GM04504 (cell line): Measurements from ENCODE around the gene DND1.
A peak's percentile ranks its signal among the peaks of the same experiment; 100 is the strongest.
"Not testable (repeated sequence)": the region's sequence is repeated elsewhere in the genome, so short reads cannot be mapped to it uniquely, and the experiment has no call there.

Source experiments
- DNase-seq: peaks from one replicate; pipeline ENCODE4 v3.0.0-alpha.2; 2012; ENCODE audit warnings: low read depth

Gene DND1

GRCh38 chr5:140672455-140673186 is 755 bp downstream of the DND1 start:
- no peak for DNase-seq

- no peak for DNase-seq
Observed at GRCh38 chr5:140671472-140672125, 1.8 kb downstream of the DND1 start.

- DNase-seq = not testable (repeated sequence)
Observed at GRCh38 chr5:140671035-140671434, 2.3 kb downstream of the DND1 start.

GRCh38 chr5:140664359-140665119 is 8.8 kb downstream of the DND1 start, which contains the start of gene WDR55:
TSS of gene WDR55 (plus strand) at chr5:140664904. CDS start at chr5:140664913, 9 bp downstream.
- DNase-seq = peak; percentile 81

- no peak for DNase-seq
Observed at GRCh38 chr5:140664030-140664358, 9.4 kb downstream of the DND1 start.

- not testable (repeated sequence) for DNase-seq
Observed at GRCh38 chr5:140660371-140660770, 13.0 kb downstream of the DND1 start.

- no peak for DNase-seq
Observed at GRCh38 chr5:140658870-140659269, 14.5 kb downstream of the DND1 start.

- DNase-seq = no peak
Observed at GRCh38 chr5:140647042-140647419, 26.3 kb downstream of the DND1 start.

GRCh38 chr5:140642718-140643117 is 30.7 kb downstream of the DND1 start:
- peak; percentile 62 for DNase-seq

- DNase-seq = no peak
Observed at GRCh38 chr5:140641716-140642115, 31.7 kb downstream of the DND1 start.

- DNase-seq = peak; percentile 92
Observed at GRCh38 chr5:140639148-140639981, 34.0 kb downstream of the DND1 start, which contains the start of gene TMCO6. TSS of gene TMCO6 (plus strand) at chr5:140639451. CDS start at chr5:140639528, 77 bp downstream.

GRCh38 chr5:140638898-140639147 is 34.6 kb downstream of the DND1 start:
- DNase-seq = not testable (repeated sequence)

- no peak for DNase-seq
Observed at GRCh38 chr5:140637371-140638100, 35.8 kb downstream of the DND1 start.

- no peak for DNase-seq
Observed at GRCh38 chr5:140635291-140636257, 37.8 kb downstream of the DND1 start.

GRCh38 chr5:140634103-140634502 is 39.3 kb downstream of the DND1 start:
- no peak for DNase-seq

GRCh38 chr5:140633501-140633900 is 39.9 kb downstream of the DND1 start:
- no peak for DNase-seq

GRCh38 chr5:140633021-140633471 is 40.3 kb downstream of the DND1 start, which contains the start of gene CD14:
TSS of gene CD14 (minus strand) at chr5:140633175. CDS start at chr5:140633071, 104 bp downstream.
- DNase-seq = no peak

GRCh38 chr5:140632366-140633020 is 40.9 kb downstream of the DND1 start:
- DNase-seq = no peak

- DNase-seq = no peak
Observed at GRCh38 chr5:140631831-140632365, 41.5 kb downstream of the DND1 start.
